ENCODE data around the gene SLC35A2.
A peak's percentile ranks its signal among the peaks of the same experiment; 100 is the strongest.

GRCh38 chrX:48891402-48892288 is 19.8 kb downstream of the SLC35A2 start:
- TF ChIP-seq BHLHE40 (IDR thresholded peaks at IDR 0.05; ENCODE audit: low read depth, low read length) = no peak
- peak; percentile 56 for TF ChIP-seq CTCF (conservative IDR thresholded peaks at IDR 0.05; ENCODE audit: low read depth, low read length)
- TF ChIP-seq RFX5 (IDR thresholded peaks at IDR 0.05; ENCODE audit: low read depth, low read length) = no peak
- no peak for TF ChIP-seq NFE2L2 (IDR thresholded peaks at IDR 0.05; ENCODE audit: low read depth, low read length)
- peak; percentile 40; the same call in 1 of the 2 replicates for TF ChIP-seq RAD21 (IDR thresholded peaks at IDR 0.05; ENCODE audit: low read length)
- no peak for TF ChIP-seq MAFK (IDR thresholded peaks at IDR 0.05; ENCODE audit: low read depth, low read length)
- no peak for TF ChIP-seq POLR2A (IDR thresholded peaks at IDR 0.05; ENCODE audit: low read depth, low read length)

Measured in IMR-90 (cell line).